CD4-positive, alpha-beta T cell treated with Interferon gamma for 1 hour (primary cell): ENCODE results near the gene NKX2-4.
"Not testable (repeated sequence)": the region's sequence is repeated elsewhere in the genome, so short reads cannot be mapped to it uniquely, and the experiment has no call there.

Experiments used
- DNase-seq: peaks from one replicate; pipeline ENCODE4 v3.0.0-alpha.2; 2020

NKX2-4 gene

DNA sequence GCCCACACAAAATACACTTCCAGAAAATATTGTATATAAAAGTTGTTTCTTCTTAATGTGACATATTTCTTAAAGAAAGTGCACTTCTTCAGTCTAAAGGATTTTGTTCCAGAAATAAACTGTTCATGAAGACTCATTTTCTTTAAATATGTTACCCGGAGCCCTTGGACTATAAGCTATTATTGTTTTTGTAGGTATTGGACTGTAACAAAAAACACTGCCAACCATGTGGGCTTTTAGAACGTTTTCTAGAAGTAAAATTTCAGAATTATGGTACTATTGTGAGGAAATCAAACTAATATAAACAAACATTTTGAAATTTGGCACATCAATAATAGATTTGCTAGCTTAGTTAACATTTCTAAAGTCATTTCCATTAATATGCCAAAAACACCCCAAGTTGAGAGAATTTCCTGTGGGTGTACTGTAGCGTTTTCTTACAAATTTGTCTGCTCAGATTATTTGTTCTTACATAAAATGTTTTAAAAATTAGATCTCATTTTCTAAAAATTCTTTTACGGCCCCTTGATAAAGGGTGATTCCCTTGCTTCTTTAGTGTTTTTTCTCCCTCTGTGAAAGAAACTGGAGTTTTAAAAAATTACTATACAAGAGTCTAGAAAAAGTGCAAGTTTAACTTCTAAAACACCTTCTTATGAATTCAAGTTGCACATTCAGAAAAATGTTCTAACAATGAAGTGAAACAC lies 3.4 kb downstream of the NKX2-4 start:
- DNase-seq, result no peak

DNA sequence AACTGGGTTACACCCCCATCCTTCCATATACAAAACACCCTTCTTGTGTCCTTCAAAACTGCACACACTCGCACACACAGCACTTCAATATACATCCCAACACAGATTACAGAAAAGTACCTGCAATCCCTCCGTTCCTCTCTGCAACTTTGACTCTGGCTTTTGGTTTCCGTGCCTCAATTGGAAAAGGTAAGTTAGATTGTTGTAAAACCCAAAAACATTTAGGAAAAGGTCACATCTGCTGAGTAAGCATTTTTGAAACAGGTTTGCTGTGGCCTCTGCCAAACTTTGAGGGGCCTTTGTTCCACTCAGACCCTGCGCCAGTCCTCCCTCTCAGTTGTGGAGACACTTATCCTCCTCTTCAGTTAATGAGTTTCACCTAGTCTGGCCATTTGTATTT lies 4.2 kb downstream of the NKX2-4 start:
- no peak for DNase-seq

DNA sequence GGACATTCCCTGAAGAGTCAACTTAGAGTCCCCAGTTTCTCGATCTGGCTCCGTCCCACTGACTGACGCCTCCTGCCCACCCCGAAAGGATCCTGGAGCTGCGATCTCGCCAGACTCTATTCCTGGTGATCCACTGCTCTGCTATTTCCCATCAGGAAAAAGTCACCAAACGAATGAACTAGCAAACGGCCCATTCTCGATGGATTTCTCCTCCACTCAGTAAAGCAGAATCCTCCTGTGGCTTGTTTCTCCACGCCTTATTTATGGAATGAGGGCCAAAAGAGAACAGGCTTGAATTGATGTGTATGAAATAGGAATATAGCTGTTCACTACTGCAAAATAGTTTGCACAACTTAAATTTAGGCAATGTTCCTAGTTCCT lies 5.4 kb downstream of the NKX2-4 start:
- DNase-seq, result no peak

DNA sequence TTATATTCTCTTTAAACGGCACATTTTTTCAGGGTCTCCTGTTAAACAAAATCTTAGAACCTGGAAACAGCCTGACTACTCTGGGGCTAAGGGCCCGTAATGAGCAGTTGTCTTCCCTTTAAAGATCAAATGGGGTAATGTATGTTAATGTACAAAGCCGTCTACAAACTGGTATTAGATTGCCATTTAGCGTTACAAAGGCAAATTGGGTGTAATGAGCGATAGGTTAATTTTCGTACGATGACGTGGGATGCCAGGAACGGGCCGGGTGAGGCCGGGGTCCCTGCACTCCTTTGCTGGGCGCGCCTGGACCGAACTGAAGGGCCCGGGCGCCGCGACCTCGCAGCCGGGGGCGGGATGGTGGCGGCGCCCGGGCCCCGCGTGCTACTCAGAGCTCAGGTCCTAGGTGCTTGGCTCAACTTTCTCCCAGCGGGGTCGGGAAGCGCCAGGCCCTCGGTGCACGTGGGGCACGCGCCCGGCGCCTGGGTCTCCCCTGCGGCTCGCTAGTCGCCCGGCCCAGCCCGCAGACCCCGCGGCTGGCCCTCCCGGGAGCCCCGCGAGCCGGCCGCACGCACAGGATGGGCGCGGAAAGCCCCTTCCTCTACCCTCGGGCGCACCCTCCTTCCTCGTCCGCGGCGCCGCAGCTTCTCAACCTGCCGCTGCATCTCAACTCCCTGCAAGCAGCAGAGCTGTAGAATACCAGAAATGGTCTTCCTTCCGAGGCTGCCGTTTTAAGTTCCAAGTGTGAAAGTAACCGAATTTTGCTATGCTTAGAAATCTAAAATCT lies 5.9 kb downstream of the NKX2-4 start:
- no peak for DNase-seq

DNA sequence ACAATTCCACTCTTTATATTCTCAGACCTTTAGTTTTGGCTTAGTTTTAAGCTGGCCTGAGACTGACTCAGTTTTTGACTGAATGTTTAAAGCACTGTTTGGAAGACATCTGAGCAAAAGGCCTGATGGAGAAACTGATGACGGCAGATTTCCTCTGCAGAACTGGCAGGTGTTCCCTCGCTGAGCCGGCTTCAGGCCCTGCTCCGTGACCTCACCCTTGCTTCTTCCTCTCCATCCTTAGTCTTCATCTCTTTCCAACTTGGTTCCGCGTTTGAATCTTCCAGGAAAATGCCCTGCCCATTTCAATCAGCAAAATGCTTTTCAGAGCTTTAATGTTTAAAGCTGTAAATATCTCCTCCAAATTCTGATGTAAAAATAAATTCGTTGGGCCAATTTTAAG lies 6.6 kb downstream of the NKX2-4 start:
- DNase-seq, result no peak

DNA sequence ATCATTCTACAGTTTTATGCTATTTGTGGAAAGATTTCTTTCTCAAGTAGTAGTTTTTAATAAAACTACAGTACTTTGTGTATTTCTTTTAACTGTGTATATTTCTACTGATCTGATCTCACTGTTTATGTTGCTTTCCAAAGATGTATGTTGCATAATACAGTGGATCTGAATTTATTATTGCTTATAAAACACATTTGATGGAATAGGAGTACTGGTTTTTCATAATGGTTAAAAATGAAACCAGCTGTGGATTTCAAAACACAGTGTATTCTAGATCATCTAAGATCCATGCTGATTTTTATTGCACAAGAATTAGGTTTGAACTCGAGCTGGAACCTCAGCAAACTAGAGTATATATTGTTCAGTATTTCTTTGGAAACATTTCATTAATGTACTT lies 8.0 kb downstream of the NKX2-4 start:
- DNase-seq, result no peak

DNA sequence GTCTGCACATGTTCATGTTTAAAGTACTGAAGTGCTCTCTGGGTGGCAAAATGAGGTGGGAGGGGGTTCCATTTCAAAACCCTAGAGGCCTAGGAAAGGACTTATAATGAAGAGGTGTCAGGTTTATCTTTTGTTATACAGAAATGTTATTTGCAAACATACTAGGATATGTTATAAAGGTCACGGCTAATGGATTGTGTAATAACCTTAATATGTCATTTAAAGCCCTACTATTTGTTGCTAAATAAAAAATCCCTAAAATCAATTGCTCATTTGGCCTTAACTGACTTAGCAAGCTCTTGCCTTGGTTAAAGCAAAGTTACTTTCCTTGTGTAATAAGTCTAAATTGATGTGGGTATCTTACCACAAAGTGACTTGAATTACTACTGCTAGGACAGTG lies 8.8 kb downstream of the NKX2-4 start:
- no peak for DNase-seq

DNA sequence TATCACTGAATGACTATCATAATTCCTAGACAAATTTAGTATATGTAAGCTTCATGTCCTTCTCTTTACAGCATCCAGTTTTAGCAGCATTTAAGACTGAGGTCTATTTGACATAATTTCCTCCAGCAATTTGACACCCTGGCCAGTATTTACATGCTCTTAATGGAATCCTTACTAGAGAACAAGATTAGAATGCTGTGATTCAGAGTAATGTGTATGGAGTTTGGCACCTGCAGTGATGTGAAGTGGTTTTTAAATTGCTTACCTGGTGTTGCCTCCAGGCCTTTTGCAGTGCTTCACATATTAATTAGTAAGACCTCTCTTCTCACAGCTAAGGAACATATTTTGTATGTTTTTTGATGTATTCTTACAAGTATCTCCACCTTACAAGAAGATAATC lies 9.8 kb downstream of the NKX2-4 start:
- no peak for DNase-seq

DNA sequence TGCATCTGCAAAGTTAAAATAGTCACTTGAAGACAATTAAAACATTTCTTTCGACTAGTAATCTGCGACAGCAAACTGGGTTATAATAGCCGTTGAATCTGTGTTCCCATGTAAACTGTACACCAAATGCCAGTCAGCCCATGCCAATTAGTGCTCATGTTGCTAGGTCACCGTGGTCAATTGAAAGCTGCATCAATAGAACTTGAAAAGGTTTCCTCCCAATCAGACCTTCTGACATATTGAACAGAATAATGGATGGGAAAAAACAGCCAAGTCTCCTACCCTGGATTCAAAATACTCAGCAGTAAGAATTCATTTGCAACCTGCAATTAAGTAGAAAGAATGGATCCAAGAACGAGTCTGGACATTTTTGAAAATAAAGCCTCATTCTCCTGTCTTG lies 11.2 kb downstream of the NKX2-4 start:
- DNase-seq, result no peak

DNA sequence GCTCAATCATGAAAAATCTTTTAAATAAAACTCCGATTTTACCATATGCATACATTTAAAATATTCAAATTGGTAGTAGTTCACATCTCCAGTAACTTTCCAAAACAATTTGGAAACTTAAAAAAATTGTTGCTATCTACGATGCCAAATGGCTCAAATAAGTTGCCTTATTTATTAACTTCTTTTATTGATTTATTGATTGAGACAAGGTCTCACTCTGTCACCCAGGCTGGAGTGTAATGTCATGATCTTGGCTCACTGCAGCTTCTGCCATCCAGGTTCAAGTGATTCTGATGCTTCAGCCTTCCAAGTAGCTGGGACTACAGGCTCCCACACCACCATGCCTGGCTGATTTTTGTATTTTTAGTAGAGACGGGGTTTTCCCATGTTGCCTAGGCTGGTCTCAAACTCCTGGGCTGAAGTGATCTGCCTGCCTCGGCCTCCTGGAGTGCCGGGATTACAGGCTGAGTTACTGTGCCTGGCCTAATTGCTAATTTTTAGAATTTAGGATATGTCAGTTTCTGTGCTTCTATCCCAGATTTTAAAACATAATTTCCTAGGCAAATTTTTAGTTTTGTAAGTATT lies 12.9 kb downstream of the NKX2-4 start:
- no peak for DNase-seq

DNA sequence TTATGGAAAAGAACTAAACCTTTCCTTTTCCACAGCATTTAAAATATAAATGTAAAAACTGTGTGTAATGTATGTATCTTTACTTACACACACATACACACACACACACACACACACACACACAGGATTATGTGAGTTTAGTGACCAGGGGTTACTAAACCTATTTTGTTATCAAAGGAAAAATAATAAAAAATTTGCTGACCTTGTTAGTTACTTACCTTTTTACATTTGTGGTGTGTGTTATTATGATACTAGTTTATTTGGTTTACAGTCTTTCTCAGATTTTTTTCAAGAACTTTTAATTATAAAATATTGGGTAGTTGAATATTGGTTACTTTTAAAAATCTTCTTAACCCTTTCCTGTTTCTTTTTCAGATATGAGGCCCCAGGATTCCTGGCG lies 15.7 kb downstream of the NKX2-4 start:
- no peak for DNase-seq

DNA sequence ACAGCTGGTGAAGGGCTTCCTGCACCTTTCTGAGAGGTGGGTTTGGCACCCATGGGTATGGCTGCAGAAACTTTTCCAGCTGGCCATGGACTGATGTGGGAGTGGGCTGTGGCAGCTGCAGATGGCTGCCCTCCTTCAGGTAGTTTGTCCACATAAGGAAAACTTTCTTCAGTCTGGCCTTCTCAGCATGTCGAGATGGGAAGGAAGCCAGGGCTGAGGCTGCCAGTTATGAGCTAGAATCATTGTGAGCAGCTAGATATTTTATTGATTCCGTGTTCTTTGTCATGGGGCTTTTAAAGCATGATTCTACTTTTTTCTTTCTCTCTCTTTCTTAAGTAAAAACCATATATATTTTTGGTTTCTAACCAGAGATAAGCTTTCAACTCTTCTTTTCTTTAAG lies 16.6 kb downstream of the NKX2-4 start:
- no peak for DNase-seq

DNA sequence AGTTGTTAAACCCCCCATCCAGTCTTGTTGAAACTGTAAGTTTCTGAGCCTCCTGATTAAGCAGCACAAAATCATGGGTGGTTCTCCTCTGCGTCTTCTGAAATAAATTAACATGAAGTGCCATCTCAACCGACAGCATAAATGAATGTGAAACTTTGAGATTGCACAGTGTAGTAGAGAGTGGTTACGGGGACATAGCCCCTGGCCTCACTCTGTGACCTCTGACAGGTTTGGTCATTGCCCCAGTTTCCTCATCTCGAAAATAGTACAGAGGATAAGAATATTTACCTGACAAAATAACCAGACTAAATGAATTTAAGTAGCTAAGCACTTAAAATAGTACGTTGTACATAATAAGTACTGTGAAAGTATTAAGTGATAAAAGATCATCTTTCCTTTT lies 19.1 kb downstream of the NKX2-4 start:
- DNase-seq, result no peak

DNA sequence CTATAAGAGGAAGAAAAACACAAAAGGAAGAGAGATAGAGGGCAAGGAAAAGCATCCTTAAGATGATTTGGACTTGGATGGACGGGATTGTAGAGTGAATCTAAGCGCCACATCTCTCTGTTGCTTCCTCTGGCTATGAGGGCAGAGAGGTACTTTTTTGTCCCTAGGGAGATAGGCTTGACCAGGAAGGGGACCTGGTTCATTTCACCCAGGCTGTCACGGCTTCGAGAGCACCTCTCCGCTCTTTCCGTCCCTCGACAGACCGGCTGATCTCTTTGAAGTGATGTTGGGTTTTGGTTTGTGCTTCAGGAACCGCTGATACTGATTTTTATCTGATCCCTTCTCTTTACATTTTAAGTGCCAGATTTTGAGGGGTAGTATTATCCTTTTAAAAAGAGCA lies 19.6 kb downstream of the NKX2-4 start:
- DNase-seq, result no peak

DNA sequence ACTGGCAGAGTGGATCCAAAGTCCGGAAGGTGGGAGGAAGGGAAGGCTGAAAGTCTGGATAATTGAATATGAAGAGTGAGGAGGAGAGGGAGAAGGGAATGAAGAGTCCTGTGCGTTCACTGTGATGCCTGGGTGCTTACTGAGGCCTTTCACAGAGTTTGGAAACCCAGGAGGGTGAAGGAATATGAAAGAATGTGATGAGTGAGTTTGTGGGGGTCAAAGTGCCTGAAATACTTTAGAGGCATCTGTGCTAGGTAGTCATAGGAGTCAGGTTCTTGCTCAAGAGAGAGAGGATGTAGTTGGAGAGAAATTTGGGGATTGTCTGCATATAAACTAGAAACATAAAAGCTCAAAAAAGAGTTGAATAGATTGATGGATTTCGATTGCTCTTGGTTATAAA lies 20.7 kb downstream of the NKX2-4 start:
- DNase-seq, result no peak

DNA sequence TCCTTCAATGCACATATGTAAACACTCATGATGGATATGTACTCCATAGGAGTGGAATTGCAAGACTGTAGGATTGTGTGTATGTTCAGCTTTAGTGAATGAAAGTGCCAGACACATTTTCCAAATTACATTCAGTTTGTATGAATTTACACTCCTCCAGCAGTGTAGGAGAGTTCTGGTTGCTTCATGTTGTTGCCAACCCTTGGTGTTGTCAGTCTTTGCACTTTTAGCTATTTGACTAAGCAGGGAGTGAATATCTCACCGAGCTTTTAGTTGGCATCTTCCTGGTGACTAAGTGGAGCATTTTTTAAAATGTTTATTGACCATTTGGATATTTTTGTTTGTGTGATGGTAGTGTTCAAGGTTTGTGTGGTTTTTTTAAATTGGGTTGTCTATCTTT lies 23.9 kb downstream of the NKX2-4 start:
- no peak for DNase-seq

DNA sequence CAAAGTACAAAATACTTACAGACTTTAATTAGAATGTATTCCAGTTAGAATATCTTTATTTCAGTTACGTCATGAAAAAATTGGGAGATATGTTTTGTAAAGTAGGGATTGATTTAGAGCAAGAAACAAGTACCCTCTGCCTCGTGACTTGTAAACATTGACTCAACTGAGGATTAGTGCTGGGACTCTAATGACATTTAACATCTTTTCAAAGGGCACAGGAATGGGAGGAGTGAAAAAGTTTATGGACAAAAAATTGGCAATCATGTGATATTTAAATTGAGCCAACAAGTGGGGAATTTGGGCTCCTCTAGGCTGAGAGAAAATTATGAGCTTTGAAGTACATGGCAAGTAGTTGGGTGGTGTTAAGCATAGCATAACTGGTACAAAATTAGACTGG lies 25.3 kb downstream of the NKX2-4 start:
- DNase-seq, result no peak

DNA sequence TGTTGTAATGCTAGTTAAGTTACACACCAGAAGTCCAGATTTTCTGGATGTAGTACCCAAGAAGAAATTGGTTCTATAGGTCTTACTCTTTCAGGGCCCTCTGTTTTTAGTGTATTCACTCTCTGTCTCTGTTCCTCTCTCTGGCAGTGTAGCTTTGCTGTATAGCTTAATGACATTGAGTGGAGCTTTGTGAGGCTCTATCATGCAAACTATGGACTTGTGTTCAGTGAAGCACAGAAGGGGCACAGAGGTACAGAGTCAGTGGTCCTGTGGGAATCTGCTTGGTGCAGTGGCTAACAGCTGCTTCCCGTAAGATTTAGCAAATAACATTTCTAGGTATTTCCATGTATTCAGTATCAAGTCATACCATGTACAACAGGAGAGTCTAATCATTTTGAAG lies 26.1 kb downstream of the NKX2-4 start:
- no peak for DNase-seq

DNA sequence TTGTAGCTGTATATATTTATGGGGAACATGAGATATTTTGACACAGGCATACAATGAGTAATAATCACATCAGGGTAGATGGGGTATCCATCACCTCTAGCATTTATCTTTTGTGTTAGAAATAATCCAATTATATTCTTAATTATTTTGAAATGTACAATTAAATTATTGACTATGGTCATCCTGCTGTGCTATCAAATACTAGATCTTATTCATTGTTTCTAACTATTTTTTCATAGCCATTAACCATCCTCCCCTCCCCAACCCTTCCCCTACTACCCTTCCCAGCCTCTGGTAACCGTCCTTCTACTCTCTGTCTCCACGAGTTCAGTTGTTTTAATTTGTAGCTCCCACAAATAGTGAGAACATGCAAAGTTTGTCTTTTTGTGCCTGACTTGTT lies 28.5 kb downstream of the NKX2-4 start:
- DNase-seq, result no peak

DNA sequence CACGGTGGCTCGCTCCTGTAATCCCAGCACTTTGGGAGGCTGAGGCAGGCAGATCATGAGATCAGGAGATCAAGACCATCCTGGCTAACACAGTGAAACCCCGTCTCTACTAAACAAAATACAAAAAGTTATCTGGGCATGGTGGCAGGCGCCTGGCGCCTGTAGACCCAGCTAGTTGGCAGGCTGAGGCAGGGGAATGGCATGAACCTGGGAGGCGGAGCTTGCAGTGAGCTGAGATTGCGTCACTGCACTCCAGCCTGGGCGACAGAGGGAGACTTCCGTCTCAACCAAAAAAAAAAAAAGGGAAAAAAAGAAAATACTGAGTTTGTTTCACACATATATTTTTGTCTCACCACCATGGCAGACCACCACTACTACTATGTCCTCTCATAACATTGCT lies 31.1 kb downstream of the NKX2-4 start:
- not testable (repeated sequence) for DNase-seq

DNA sequence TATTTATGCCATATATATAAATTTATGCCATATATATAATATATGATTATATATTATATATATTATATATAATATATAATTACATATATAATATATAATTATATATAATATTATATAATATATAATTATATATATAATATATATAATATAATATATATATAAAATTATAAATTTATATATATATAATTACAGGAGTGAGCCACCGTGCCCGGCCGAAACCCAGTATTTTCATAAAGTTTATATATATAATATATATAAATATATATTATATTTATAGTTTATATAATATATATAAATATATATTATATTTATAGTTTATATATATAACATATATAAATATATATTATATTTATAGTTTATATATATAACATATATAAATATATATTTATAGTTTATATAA lies 31.6 kb downstream of the NKX2-4 start:
- no peak for DNase-seq

DNA sequence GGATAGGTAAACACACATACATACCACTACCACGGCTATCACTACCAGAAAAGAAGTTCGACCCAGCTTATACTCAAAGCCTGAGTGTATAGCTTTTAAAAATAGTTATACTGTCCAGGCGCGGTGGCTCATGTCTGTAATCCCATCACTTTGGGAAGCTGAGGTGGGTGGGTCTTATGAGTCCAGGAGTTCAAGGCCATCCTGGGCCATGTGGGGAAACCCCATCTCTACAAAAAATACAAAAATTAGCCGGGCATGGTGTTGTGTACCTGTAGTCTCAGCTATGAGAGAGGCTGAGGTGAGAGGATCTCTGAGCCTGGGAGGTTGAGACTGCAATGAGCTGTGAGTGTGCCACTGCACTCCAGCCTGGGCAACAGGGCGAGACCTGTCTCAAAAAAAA lies 32.9 kb downstream of the NKX2-4 start:
- DNase-seq, result no peak

DNA sequence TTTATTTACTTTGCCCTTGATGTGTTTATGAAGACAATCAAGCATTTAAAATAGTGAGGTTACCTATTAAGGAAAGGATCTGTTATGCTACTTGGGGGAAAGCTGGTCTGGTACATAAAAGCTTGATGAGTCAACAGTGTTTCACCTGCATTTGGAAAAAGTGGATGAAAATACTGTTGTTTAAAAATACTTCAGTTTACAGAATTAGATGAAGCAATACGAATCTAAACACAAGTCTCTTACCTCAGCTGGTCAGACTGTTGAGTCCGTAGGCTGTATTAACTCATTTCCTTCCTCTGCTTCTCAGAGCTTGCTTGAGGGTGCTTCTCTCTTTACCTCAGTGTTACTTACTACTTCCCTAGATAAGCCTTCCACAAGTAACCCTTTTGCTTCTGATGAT lies 36.1 kb downstream of the NKX2-4 start:
- DNase-seq, result no peak

DNA sequence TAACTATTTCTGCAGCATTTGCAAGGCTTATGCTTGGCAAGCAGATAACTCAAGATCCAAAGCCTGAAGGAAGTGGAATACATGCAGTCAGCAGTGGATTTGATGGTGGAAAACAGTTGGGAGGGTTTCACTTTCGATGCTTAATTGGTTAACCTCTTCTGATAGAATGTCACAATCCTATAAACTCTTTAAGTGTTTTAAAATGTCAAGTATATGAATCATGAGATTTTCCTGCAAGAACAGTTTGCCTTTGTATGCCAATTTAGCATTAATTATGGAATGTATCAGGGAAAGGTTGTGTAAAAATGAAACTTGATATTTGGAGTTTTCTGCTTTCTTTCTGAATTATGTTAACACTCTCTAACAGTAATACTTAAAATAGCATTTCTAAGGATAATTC lies 36.6 kb downstream of the NKX2-4 start:
- no peak for DNase-seq

DNA sequence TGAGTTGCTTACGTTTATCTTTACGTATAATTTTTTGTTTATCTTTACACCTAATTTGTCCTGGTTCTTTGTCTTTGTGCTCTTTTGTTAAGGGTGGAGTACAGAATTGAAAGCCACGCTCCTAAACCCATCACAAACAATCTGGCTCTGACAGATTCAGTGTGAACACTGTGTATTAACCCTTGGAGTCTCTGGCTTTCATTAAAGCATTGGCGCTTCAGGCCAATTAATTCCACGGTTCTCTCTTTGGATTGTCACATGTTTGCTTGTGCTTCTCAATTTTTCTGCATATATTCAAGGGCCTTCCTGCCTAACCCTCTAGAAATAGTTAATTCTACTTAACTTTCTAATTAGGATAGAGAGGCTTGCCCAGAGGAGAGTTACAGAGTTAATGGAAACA lies 38.6 kb downstream of the NKX2-4 start:
- DNase-seq, result no peak
